CD4-positive, alpha-beta T cell treated with Interleukin-12 subunit alpha and Interleukin-12 subunit beta, for 1 hour (primary cell): ENCODE results near the gene TGIF1.
"Not testable (repeated sequence)": the region's sequence is repeated elsewhere in the genome, so short reads cannot be mapped to it uniquely, and the experiment has no call there.

Experiments used
- DNase-seq: peaks from one replicate; pipeline ENCODE4 v3.0.0-alpha.2; 2020

Gene TGIF1

DNA sequence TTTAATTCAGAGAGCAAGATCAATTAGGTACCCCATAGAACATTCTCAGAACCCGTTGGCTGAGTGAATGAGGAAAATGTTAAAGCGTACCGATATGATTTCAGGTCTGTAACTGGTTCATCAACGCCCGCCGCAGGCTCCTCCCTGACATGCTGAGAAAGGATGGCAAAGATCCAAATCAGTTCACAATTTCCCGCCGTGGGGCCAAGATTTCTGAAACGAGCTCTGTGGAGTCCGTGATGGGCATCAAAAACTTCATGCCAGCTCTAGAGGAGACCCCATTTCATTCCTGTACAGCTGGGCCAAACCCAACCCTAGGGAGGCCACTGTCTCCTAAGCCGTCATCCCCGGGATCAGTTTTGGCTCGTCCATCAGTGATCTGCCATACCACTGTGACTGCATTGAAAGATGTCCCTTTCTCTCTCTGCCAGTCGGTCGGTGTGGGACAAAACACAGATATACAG, 7.3 kb downstream of the TGIF1 start:
- no peak for DNase-seq

DNA sequence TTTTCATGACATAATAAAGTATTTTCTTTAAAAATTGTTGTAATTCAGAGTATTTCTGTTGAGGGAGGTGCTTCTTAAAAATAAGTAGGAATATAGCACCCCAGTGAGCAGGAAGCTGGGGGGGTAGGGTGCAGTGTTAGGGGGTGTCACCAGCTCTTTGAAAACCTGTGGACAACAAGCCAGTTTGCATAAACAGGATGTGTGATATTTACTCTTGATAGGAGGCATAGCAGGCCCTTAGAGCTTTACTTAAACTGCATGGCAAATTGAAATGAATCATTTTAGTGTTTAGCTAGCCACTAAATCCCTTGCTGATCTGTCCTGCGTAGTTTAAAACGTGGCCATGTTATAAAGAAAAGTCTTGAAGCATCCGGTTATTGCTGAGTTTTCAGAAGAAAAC, 8.4 kb downstream of the TGIF1 start:
- peak; percentile 62 for DNase-seq

DNA sequence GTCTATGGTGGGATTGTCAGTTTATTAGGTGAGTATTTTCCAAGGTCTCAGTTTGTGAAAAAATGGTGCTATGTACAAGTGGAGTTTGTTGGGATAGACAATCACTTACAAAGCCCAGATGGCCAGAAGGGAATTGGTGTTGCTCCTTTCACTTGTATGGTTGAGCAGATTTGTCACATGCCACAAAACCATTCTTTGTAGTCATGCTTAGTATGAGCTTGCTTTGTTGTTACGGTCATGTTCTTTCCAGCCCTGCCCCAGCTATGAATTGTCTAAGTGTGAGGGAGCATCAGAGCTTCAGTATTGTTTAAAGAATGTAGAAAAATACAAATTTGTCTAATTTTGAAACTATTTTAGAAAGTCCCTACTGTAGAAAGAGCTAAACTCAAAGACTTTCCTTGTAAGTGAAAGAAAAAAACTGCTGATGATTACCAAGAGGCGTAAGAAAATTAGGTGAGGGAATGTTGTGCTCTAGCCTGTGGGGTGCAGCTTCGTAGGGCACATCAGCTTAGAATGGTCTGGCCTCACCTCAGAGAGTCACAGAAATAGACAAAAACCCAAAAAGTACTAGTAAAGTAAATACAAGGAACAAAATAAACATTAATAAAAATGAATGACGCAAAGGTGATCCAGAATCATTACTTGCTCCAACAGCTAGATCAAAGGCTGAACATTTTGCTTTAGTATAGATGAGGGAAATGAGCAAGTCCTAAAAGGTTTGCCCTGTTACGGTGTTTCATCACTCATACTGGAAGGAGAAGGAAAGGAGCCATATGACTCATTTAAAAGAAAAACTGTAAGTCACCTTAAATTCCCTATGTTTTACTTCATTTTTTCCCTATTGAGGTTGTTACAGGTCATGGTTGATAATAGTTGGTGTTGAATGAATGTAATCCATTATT, 9.2 kb downstream of the TGIF1 start:
- DNase-seq: peak; percentile 22

DNA sequence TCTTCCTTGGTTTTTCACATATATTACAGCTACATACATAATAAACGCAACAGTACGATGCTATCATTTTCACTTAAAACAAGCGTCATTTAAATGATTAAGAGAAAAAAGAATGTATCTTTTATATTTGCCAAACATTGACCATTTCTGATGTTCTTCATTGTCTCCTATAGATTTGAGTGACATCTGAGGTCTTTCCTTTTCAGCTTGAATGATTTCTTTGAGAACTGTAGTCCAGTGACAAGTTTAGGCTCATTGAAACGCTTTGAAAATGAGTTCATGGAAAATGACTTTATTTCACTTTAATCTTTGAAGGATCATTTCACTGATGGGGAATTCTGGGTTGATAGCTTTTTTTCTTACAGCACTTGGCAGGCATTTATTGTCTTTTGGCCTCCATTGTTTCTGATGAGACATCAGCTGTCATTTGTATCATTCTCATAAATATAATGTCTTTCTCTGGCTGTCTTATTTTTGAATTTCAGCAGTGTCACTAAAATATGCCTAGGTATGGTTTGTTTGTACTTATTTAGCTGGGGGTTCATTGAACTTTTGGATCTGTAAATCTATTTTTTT, 10.9 kb downstream of the TGIF1 start:
- no peak for DNase-seq

DNA sequence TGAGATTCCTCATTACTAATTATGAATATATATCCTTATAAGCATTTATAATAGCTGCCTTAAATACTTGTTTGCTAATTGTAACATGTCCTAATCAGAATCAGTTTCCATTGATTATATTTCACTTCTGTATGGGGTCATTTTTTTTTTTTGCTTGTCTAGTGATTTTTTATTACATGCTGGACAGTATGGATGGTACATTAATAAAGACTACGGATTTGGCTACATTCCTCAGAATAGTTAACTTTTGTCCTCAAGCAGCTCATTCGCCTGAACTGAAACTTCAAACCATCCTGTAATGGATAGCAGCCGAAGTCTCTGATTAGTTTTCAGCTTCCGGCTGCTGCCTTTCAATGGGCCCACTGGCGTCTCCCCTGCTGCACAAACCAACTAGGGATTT, 11.7 kb downstream of the TGIF1 start:
- DNase-seq: no peak

DNA sequence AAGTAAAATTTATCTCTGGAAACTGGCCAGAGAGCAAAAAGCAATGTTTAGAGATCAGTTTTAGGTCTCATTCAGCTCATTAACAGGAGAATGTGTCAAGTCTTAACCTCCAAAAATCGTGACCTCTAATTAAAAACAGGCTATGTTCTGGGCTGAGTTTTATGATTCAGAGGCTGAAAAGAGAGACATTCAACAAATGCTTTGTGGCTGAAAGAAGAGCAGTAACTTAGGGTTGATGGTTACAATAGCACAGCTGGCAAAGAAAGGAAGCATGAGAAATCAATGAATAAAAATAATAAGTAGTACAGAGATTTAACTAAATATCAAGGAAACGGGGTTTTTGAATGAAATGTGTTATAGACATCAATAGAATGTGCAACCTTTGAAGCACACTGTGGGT, 13.1 kb downstream of the TGIF1 start:
- DNase-seq: no peak

DNA sequence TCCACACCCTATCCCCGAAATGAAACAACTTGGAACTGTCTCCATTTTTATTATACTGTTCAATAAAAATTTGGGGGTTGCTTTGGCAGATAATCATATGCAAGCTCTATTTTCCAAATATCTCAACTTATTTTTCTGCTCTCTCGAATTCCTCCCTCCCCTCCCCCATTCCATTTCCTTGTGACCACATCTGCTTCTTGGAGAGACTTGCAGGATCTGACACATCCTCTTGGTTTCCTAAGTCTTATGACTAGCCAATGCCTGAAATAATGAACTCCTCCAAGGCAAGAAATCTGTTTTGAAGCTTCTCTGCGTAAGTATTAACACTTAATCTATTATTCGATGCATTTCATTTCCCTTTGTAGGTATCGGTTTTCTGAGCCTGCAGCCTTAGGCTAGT, 16.1 kb downstream of the TGIF1 start:
- DNase-seq: no peak

DNA sequence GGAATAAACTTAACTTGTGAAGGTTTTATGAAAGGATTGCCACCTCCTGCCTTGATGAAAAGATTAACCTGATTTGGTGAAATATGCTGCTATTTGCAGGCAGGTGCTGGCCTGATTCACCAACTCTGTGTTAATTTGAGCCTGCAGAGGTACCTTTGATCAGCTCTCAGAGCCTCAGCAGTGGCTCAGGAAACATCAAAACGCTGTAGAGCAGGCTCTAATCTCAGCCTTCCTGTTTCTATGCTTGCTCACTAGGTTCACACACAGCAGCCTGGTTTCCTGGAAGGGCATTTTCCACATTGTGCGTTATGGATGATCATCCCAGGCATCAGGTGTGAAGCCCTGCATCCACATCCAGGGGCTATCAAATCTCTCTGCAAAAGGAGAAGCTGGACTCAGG, 16.9 kb downstream of the TGIF1 start:
- peak; percentile 25 for DNase-seq

DNA sequence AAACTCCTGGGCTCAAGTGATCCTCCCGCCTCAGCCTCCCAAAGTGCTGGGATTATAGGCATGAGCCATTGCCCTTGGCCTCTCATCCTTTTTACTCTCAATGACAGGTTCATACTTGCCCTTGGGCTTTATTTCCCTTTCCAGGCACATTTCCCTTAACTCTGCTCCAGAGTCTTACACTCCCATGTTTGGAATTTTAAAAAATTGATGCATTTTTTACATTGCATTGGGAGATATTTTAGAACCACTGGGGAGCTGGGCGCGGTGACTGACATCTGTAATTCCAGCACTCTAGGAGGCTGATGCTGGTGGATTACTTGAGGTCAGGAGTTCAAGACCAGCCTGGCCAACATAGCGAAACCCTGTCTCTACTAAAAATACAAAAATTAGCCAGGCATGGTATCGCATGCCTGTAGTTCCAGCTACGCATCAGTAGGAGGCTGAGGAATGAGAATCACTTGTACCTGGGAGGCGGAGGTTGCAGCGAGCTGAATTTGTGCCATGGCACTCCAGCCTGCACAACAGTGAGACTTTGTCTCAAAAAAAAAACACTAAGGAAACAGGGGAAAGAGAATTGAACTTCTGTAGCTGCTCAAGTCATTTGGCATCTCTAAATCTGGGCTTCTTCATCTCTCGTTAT, 18.2 kb downstream of the TGIF1 start:
- DNase-seq: no peak

DNA sequence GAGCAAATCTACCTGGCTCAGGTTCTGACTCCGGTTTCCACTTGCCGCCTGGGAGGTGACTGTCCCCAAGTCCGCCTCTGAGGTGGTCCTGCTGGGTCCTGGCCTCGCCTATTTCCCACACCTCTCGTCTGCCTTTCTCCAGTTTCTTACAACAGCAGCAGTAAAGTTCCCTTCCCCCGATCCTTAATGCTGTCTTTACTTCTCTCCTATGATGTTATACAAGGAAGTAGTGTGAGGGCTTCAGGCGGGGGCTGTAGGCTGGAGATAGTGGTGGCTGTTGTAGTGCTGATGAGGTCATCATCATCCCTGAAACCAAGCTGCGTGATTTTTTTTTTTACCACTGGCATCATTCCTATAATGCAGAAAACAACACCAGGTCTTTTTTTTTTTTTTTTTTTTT, 18.9 kb downstream of the TGIF1 start:
- DNase-seq: no peak

DNA sequence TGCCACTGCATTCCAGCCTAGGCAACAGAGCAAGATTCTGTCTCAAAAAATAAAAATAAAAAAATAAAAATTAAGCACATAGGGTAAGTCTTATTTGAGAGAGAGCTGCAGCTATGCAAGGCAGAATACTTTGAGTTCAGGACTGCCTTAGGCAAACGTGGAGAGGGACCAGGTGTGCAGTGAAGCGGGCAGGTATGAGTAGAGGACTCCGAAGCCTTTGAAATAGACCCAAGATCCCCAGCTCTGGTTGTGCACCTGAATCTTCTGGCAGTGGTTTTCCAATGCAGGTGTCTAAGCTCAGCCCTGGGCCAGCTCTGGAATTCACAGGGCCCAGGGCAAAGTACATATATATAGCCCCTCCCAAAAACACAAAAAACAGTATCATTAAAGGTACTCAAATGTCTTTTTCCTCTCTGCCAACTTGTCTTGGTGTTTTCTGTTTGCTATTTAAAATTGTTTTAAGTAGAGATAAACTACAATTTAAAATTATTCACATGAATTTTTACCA, 21.2 kb downstream of the TGIF1 start:
- no peak for DNase-seq

DNA sequence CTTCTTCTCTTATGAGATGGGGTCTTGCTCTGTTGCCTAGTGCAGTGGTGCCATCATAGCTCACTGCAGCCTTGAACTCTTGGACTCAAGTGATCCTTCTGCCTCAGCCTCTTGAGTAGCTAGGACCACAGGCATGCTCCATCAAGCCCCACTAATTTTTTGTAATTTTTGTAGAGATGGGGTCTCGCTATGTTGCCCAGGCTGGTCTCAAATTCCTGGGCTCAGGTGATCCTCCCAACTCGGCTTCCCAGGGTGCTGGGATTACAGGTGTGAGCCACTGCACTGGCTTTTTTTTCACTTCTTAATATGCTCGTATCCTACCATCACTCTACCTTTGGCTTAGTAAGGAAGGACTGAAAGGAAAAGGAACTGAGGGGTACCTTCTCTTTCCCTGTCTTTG, 22.1 kb downstream of the TGIF1 start:
- not testable (repeated sequence) for DNase-seq

DNA sequence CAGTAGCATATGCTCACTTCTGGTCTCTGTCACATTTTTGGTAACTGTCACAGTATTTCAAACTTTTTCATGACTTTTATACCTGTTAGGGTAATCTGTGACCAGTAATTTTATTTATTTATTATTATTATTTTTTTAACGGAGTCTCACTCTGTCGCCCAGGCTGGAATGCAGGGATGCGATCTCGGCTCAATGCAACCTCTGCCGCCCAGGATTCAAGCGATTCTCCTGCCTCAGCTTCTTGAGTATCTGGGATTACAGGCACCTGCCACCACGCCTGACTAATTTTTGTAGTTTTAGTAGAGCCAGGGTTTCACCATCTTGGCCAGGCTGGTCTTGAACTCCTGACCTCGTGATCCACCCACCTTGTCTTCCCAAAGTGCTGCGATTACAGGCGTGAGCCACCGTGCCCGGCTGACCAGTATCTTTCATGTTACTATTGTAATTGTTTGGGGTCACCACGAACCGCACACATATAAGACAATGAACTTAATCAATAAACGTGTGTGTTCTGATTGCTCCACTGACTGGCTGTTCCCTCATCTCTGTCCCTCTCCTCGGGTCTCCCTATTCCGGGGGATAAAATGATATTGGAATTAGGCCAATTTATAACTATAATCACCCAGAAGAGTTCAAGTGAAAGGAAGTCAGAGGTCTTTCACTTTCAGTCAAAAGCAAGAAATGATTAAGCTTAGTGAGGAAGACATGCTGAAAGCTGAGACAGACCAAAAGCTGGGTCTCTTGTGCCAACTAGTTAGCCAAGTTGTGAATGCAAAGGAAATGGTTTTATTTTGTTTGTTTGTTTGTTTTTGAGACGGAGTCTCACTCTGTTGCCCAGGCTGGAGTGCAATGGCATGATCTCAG, 22.9 kb downstream of the TGIF1 start:
- DNase-seq: no peak

DNA sequence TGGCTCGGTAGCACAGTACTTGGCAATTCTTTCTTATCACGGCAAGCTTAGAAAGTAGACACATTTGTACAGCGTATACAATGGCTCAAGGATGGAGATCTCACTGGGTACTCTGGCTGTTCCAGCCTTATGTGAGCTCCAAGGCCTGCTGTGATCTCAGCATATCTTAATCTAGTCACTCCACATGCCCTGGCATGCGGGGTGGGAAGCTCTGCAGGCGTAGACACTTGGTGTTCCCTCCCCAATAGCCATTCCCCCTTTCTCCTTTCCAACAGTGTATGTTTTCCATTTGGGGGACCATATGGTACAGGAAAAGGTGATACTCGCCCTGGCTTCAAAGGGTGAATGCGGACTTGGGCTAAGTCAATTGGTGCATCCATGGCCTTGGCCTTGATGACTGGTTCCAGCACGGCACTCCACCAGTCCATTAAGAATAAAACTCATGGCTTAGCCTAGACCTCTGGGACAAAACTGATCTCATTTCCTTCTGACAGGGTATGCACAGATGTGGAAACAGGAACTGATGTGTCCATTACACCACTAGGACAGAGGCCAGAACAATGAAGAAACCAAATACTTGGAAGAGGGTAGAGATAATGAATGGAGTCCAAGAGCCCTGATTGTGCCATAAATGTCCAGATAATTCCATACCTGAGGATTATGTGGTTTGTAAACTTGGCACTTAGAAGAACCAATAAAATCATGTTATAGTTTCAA, 28.4 kb downstream of the TGIF1 start:
- no peak for DNase-seq

DNA sequence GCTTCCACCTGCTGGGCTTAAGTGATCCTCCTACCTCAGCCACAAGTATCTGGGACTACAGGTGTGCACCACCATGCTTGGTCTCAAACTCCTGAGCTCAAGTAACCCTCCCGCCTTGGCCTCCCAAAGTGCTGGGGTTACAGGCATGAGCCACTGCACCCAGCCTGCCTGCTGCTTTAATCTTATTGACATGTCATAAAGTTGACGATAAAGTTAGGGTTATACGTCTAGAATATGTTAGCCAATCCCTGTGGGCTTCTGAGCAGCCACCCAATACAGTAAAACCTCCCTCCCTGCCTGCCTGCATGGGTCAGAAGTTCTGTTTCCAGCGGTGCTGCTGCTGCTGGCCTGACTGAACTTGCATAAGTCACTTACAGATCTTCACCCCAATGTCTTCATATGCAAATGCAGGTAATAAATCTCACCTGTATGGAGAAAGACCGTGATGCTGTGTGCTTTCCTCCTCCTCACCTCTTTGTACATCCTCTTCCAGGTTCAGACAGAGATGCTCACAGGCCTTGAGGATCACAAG, 30.1 kb downstream of the TGIF1 start:
- no peak for DNase-seq

DNA sequence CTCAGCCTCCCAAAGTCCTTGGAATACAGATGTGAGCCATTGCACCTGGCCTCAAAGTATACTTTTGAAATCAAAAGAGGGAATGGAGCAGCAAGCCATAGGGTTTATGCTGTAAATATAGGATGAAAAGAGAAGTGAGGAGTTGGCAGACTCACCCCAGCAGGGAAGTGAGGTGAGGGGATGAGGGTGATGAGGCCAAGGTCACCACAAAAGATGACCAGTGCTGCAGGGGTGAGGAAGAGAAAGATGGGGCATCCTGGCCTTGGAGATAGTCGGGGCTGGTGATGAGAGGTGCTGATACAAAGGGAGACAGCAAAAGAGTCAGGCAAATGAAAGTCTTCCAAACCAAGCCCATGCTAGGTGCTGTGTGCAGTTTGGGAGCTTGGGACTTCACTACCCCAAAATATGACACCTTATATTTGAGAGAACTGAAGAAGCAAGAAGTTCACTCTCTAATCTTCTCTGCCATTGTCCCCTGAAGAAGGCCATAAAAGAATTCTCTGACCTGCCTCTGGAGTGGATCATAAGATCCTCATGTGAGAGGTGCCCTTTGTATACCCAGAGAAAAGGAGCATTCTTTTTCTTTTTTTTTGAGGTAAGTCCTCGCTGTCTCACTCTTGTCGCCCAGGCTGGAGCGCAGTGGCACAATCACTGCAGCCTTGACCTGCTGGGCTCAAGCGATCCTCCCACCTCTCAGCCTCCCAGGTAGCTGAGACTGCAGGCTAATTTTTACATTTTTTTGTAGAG, 31.0 kb downstream of the TGIF1 start:
- no peak for DNase-seq

DNA sequence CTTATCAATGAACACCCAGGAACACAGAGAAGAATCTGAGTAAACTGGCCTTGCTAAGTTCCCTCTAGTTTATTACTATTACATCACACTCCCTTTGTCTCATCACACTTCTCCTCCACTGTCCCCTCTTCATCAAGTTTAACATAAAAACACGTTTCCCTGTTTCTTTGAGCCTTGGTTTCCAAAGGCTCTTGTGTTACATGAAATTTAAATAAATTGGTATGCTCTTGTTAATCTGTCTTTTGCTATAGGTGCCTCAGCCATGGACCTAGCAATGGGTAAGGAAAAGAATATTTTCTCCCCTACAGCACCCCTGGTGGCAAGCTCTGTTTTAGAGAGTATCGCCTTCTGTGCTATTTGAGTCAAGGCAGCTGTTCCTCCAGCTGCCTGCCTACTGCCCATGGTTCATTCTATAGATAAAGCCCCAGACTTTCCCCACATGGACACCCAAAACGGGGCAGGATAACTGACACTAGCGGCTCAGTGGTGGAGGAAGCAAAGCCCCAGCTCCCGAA, 31.8 kb downstream of the TGIF1 start:
- DNase-seq: peak; percentile 44

DNA sequence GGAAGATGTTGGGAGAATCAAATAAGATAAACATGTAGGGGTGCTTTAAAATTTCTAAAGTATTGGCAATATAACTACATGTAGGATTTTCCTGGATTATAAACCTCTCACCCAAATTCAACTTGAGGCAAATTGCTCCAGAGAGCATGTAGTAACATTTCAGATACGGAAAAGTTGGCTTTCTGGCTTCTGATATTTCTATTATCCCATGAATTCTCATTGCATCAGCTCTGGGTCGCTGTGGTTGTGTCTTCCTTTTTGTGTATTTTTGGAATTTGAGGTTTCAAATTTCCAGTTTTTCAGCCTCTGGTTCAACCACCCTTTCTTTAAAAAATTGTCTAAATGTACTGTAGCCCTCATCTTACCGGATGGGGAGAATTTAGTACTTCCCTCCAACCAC, 32.3 kb downstream of the TGIF1 start:
- DNase-seq: no peak

DNA sequence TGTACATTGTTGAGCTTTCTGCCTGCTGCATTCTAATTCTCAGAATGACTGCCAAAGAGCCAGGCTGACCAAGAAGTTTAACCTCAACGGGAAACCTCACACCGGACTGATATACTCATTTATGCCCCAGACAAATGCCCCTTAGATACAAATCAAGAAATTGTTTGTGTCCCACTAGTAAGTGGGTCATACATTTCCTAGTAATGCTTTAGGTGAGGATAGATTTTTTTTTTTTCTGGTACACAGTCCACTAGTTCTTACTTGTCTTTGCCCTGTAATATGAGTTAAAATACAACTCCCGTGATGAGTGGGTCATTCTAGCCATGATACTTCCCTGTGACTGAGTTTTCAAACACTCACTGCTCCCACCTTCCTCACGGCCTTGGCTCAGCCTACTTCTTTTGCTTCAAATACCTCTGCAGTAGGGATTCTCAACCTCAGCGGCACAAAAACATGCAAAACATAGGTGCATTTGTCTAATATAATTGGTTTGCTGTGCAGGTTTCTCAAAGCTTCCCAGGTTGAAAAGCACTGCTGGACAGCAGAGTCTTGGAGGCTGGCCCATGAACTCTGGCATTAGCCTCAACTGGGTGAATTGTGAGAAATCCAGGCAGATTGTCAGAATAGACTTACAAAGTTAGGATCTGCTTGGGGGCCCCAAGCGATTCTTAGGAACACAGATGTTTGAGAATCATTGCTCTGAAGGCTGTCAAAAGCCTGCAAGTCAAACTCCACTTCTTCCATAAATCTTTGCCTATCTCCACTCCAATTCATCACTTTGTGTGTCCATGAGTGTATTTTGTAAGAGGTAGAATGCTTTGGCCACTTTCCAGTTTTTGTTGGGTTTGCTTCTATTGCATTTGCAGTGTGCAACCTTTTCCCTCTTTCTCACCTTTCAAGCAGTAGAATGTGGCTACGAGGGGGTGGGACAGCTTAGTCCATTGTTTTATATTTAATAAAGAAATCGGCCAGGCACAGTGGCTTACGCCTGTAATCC, 35.5 kb downstream of the TGIF1 start:
- no peak for DNase-seq

DNA sequence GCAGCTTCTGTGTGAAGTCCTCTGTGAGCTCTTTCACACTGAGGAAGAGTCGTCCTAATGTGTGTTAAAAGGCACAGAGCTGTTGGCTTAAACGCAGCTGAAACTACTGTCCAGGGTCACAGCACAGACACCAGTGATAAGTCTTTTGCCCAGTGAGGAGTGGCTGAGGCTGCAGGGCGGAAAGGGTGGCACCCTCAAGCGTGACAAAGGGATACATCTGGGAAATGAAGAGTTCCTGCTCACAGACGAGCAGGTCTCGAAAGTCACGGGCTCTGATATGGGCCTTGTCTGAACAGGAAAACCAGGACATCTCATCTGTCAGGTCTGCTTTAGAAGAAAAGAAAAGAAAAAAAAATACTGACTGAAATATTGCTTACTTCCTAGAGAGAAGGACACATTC, 36.5 kb downstream of the TGIF1 start:
- DNase-seq: no peak
